ENCODE measurements around the gene IRS2.

- TF ChIP-seq EZH2 (IDR thresholded peaks at IDR 0.05) = no peak
- TF ChIP-seq POLR2AphosphoS5 (IDR thresholded peaks at IDR 0.05; ENCODE audit: borderline replicate concordance, low read depth, low read length) = no peak; the same call in 1 of the 2 replicates
Observed at GRCh38 chr13:109783447-109783814, 3.0 kb downstream of the IRS2 start.
